Skin epidermis (tissue), 12 donors: Measurements from ENCODE around the gene PTPRN2.

ENCODE experiments used
- H3K27ac ChIP-seq, 21 experiments: fragments of 200-600 bp; sonication (generic) in 11 of 21; one replicate each; pipeline ENCODE4 v1.5.0; 2020; ENCODE audit warnings: mild to moderate bottlenecking in 3 of 21, inconsistent platforms in 2 of 21, moderate library complexity in 2 of 21
- H3K4me3 ChIP-seq, 7 experiments: fragments of 200-600 bp; sonication (generic) in 2 of 7; one replicate each; pipeline ENCODE4 v1.5.0; 2020; ENCODE audit warnings: inconsistent platforms in 2 of 7, mild to moderate bottlenecking in 2 of 7, moderate library complexity in 1 of 7

Gene PTPRN2

DNA sequence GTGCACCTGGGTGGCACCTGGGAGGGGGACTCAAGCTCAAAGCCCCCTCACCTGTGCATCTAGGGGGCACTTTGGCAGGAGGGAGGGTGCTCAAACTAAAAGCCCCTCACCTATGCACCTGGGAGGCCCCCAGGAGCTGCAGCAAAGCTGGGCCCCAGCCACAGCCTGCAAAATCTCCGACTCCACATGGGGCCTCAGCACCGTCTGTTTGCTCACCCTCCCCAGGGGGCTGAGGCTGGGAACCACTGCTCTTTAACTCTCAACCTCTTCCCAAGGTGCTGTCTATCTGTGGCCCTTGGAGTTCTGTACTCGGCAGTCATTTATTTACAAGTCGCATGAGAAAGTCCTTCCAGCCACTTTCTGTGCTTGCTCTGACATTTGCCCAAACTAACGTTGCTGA lies 792.4 kb downstream of the PTPRN2 start:
- Histone ChIP-seq H3K4me3 (no peak overlapping the region), H3K27ac (peak overlapping the region in 1 of 21 experiments; percentile 49)

DNA sequence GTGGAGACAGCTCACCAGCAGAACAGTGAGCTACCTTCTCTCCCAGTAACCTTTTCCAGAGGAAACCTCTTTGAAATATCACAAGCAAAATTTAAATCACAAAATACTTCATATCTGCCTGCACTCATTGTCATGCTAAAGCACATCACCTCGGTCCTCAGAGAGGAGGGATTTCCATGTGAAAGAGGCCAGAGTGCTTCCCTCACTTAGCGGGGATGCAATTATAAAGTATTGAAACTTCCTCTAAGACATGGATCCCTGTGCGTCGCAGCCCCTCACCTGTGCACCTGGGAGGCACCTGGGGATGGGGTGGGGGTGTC lies 792.9 kb downstream of the PTPRN2 start:
- no peak overlapping the region for H3K27ac ChIP-seq
- H3K4me3 ChIP-seq = no peak overlapping the region

DNA sequence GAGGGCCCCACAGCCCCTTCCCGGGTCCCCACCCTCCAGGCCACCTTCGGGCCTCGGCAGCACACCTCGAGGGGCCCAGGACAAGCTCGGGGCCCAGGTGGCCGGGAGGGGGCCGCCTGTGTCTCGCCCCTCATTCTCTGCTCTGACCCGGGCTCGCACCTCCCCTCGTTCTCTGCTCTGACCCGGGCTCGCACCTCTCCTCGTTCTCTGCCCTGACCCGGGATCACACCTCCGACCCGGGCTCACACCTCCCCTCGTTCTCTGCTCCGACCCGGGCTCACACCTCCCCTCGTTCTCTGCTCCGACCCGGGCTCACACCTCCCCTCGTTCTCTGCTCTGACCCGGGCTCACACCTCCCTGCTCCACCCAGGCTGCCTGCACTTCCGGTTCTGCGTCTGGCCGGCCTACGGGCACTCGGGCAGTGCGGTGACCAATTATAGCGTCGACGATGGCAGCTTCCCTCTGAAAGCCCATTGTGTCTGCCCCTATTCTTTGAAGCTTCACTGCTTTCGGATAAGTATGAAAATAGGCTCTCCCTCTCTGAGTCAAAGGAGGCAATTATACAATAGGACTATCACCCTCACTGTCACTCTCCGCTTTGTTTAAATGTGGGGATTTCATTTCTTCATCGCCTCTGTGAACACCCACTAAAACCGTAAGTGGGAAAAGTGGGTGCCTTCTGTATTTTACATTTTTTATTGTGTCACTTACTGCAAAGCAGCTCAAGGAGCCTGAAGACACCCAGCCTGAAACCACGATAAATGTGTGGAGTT lies 793.5 kb downstream of the PTPRN2 start:
- H3K4me3 ChIP-seq = no peak overlapping the region
- no peak overlapping the region for H3K27ac ChIP-seq

DNA sequence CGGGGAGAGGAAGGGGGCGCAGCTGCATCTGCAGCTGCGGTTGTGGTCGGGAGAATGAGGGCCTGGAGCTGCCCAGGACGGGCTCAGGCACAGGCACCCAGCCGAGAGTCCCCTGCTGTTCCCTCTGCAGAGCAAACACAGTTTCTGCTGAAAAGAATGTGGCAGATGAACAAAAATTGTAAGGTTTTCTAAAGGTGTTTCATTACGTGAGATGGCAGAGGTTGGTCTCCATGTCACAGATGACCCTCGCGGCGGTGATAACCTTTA lies 794.6 kb downstream of the PTPRN2 start:
- Histone ChIP-seq H3K27ac (no peak overlapping the region), H3K4me3 (no peak overlapping the region)

DNA sequence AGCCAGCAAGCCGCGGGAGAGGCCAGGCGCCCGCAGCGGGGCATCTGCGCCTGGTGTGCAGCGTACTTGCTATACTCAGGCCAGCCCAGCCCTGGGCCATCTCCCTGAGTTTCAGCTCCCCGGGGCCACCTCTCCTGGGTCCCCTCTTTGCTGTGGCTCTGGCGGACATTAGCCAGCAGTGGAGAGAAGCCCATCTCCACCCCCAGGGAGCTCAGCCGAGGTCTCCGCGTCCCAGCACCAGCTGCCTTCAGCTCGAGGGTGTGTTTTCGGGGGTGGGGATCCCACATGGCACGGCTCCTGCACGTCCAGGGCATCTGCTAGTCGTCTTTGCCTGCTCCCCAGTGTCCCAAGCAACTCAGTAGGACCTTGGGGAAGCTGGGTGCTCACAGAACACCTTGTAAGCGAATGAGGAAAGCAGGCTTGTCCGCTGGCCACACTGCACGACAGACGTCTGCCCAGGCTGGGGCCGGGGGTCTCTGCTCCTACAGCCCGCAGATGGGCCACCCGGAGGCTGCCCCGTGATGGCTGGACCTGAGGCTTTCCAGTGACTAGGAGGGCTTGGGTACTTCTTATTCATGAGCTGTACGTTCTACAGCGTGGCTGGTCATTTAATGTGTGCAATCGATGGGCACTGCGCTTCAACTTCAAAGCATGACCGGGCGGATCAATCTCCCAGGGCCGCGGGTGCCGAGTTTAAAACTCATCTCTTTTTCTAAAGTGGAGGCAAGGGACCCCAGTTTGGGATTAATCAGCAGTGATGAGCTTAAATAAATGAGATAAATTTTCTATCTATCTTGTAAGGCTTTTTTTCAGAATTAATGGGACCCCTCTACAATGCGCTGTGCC lies 795.2 kb downstream of the PTPRN2 start:
- Histone ChIP-seq H3K27ac (no peak overlapping the region), H3K4me3 (no peak overlapping the region)

DNA sequence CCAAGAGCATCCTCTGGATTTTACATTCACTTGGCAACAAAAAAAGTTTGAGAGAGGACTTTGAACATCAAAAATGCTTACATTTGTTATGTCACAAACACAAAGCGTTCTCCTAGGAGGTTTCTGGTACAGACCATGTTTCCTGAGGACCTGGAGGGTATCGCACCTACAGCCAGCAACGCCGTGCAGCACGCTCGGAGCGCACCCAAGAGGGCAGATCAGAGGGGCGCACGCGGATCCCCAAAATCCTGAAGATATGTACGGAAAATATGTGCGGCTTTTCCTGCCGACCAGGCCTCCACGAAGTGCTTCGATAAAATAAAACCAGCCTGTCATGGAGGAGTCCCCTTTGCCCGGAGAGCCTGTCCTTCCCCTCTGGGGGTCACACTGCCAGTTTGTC lies 796.0 kb downstream of the PTPRN2 start:
- Histone ChIP-seq H3K4me3 (no peak overlapping the region), H3K27ac (no peak overlapping the region)

DNA sequence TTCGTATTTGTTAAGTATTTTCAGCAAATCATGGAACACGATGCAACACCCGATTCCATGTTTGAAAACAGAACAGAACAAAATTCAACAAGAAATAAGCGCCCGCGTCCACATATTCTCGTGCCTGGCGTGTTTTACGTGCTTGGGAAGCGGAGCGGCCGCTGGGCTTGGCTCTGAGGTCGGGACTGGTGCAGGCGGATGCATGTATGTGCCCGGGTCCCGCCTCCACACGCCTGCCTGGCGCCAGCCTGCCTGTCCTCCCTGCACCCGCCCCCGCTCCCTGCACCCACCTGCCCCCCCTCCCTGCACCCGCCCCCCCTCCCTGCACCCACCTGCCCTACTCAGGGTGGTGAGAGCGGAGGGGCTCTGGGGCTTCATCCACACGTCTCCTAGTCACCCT lies 796.4 kb downstream of the PTPRN2 start:
- Histone ChIP-seq H3K4me3 (no peak overlapping the region), H3K27ac (no peak overlapping the region)

DNA sequence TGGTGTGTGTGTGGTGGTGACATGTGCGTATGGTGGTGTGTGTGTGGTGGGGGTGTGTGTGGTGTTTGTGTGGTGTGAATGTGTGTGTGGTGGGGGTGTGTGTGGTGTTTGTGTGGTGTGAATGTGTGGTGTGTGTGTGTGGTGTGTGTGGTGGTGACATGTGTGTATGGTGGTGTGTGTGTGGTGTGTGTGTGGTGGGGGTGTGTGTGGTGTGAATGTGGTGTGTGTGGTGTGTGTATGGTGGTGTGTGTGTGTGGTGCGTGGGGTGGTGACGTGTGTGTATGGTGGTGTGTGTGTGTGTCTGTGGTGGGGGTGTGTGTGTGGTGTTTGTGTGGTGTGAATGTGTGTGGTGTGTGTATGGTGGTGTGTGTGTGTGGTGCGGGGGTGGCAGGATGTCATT lies 797.7 kb downstream of the PTPRN2 start:
- H3K4me3 ChIP-seq = no peak overlapping the region
- no peak overlapping the region for H3K27ac ChIP-seq

DNA sequence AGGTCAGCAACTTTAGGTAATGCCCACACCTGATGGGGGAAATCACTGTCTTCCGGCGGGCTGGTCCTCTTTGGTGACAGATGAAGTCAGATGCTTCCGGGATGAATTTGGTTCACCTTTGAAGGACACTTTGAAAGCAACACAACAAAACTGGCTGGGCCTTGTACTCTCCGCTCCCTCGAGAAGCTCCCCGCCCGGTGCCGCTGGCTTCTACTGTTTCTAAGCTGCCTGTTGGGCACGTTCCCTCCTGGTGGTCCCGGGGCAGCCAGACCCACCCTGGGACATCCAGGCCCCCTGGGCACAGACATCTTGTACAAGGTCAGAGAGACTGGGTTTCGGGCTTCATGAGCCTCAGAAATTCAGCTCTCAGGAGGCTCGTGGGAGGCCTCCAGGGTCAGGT lies 798.5 kb downstream of the PTPRN2 start:
- no peak overlapping the region for H3K4me3 ChIP-seq

DNA sequence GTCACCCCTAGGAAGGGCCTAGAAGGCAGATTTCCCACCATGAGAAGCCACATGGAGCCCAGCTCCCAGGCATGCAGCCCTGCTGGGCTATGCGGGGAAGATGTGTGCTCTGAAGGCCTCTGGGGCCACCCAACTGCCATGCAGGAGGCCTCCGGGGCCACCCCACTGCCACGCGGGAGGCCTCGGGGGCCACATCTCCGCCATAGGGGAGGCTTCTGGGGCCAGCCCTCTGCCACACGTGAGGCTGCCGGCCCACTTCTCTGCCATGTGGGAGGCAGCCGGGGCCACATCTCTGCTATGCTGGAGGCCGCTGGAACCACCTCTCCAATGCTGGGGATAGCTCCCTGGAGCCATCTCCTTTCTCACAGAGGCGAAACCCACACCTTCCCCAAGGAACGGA lies 799.0 kb downstream of the PTPRN2 start:
- Histone ChIP-seq H3K27ac (no peak overlapping the region), H3K4me3 (no peak overlapping the region)

More for the DNA sequence above, 798.5 kb downstream of the PTPRN2 start:
- no peak overlapping the region for H3K27ac ChIP-seq

DNA sequence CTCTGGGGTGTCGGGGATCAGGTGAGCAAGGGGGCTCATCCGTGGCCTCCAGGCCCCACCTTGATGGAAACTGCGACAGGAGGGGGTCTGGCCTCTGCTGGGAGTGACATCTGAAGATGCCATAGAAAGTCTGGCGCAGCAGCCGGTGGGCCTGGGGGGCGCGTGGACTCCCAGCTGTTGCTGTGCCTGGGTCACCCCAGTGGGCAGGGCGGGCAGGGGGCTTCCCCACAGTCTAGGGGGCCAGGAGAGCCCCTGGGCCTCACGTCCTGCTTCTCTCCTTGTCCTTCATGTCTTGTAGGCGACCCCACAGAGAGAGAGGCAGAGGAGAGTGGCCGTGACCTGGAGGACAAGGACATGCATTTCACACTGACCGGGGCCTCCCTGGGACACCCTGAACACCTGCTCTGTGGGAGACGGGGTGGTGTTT lies 800.3 kb downstream of the PTPRN2 start:
- H3K27ac ChIP-seq = no peak overlapping the region
- H3K4me3 ChIP-seq = no peak overlapping the region

DNA sequence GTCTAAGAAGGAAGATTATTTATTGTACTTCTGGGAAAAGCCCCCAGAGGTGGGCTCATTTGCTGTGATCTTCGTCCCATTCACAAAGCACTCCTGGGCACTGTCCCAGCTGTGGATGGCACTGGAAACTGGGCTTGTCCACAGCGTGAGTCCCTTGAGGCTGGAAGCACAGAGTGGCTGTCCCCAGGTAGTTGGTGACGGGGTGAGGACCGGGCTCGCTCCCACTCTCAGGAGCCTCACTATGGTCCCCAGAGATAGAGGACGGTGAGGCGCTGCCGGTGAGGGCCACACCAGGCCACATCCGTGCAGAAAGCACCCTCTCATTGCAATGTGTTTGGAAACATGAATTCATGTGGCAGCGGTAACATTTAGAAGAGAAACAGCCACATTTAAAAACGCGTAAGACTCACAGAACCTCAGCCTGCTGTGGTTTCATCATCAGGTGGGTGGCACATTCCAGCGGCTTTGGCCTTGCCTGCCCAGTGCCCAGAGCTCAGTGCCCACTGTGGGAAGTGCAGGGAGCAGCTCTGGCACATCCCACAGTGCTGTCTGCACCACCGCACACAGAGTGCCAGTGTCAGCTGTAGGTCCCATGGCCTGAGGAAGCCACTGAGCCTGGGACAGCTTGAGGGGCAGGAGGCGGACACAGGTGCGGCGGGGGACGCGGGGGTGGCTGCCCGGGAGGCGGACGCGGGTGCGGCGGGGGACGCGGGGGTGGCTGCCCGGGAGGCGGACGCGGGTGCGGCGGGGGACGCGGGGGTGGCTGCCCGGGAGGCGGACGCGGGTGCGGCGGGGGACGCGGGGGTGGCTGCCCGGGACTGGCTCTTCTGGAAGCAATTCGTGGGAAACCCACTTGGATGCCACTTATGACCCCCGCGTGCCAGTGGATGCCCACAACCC lies 801.0 kb downstream of the PTPRN2 start:
- Histone ChIP-seq H3K4me3 (no peak overlapping the region), H3K27ac (no peak overlapping the region)

DNA sequence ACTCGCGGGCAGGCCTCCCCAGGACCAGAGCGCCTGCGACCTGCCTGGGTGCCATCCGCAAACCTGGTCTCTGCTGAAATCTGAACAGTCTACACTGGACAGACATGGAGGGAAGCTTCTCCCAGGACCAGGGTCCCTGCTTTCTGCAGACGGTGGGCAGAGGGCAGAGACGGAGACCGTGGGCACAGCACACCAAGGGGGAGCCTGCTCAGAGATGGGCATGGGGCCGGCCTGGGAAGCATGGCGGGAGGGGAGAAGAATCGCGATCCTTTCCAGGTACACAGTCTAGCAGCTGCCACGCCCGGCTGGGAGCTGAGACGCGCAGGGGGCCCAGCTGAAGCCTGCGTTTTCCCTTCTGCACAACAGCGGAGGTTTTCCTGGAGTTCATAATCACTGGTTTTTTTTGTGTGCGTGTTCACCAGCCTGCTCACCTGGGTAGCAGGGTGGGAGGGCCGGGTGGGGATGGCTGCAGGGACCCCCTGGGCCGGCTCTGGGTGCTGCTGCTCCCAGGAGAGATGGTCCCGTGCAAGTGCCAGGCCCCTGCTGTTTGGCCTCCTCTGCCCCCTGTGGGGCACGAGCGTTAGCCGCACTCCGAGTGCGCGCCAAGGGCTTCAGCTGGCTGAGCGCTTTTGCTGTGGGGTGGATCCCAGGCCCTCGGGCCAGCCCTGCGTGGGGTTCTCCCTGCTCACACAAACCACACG lies 802.0 kb downstream of the PTPRN2 start:
- Histone ChIP-seq H3K27ac (no peak overlapping the region), H3K4me3 (no peak overlapping the region)

DNA sequence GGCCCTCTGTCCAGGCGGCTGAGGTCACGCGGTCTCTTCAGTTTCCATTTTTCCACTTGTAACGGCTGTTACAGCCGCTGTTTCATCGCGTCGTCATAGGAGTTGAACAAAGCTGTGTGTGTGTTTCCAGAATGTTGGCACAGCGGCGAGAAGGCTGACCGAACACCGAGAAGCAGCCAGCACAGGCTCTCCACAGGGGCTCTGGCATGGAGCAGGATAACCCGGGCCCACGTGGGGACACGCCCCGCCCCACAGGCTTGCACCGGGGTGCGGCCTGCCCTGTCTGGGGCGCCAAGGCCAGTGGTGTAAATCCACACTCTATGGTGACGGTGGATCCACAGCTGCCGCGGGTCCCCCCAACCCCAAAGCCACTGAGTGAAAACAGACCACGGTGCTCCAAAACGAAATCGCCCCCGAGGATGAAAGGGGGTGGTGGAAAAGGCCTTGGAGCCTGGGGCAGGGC lies 802.6 kb downstream of the PTPRN2 start:
- Histone ChIP-seq H3K27ac (no peak overlapping the region), H3K4me3 (no peak overlapping the region)

DNA sequence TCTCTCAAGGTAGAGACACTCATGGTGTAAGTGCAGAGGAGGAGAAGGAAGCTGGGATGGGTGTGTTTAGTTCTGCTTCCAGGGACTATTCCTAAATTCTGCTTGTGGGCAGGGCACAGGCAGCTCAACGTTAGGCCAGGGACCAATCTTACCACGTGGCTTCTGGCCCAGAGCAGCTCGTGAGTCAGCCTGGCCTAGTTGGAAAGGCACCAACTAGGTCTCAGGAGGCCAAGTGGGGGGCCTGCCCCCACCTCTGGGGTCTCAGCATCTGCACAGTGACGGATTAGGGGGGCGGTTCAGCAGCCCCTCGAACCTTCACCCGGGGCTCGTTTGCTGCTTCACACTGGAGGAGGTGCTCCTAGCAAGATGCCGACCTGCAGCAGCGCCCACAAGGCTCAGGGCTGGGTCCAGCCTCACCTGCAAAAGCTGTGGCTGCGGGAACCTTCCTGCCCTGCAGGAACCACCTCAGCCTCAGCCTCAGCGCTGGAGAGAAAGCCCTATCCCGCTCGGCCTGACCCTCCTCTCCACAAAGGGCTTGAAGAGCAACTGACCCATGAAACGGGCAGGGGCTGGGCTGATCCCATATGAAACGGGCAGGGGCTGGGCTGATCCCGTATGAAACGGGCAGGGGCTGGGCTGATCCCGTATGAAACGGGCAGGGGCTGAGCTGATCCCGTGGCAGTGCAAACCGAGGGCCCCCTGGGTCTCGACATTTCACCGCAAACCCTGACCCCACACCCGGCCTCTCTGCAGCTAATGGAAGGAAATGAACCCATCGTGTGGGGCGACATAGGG lies 803.4 kb downstream of the PTPRN2 start:
- no peak overlapping the region for H3K4me3 ChIP-seq
- no peak overlapping the region for H3K27ac ChIP-seq

DNA sequence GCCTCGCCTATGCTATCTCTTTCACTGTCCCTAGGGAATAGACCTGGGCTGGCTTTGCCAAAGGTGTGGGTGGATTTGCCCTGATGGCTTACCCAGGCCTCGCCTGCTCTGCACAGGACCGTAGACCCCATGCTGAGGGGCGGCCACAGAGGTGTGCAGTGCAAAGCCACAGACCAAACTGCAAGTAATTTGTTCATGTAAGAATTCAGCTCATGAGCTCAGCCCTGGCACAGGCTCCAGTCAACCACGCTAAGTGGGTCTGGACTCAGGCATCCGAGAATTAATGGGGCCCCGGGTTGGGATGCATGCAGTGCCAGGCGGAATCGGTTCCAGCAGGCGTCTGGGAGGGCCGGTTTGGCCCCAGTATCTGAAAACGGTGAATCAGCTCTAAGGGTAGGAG lies 805.6 kb downstream of the PTPRN2 start:
- H3K4me3 ChIP-seq = no peak overlapping the region
- H3K27ac ChIP-seq = no peak overlapping the region

DNA sequence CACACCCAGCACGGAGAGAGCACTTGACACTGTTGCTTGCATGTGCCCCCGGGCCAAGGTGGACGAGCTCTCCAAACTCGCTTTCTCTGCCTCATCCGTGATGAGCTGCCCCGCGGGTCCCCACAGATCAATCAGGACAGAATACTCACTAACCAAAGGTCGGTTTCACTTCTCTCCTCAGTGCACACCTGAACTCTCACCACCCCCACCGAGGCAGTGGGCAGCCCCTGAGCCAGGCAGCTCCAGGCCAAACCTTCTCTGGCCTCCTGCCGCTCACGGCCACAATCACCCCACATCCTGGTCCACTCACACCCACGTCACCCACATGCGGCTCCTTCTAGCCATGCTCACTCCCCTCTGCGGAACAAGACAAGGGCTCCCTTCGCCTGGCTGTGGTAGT lies 806.9 kb downstream of the PTPRN2 start:
- no peak overlapping the region for H3K27ac ChIP-seq
- H3K4me3 ChIP-seq = no peak overlapping the region

DNA sequence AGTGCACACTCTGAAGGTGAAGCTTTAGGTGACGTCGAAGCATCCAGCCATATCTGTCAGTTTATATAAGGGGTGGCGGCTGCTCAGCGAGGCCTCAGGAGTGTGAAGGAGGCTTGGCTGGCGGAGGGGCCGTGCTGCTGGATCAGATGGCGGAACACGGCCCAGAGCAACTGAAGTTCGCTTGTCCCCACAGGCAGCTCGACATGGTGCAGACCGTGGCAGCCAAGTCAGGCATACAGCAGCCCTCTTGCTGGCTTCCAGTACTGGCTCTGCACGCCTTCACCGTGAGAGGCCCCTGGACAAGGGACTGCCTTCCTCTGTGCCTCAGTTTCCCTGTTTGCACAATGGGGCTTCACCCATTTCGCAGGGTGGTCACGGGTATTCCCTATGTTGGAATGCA lies 807.3 kb downstream of the PTPRN2 start:
- no peak overlapping the region for H3K4me3 ChIP-seq
- H3K27ac ChIP-seq = no peak overlapping the region

DNA sequence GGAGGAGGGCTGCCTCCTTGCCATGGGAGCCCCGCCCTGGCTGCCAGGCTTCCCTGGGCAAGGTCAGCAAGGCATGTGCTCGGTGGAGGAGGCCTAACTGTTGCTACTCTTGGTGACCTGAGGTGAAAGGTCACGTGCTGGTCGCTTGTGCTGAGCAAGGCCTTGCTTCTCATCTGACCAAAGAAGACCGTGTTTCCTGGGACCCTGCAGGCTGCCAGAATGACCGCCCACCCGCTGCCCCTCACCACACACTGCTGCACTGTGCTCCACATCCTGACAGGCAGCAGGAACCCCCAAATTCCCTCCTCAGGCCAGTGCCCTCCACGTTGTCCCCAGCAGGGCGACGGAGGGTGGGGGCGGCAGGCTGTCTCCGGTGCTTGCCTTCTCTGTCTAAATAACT lies 808.4 kb downstream of the PTPRN2 start:
- no peak overlapping the region for H3K27ac ChIP-seq

More for the DNA sequence above, 808.4 kb downstream of the PTPRN2 start:
- no peak overlapping the region for H3K4me3 ChIP-seq
